DOHH2 (cell line): Measurements from ENCODE around the gene LRRC8D.

Source experiments
- EZH2phosphoT487 ChIP-seq: fragments of 200-600 bp; sonication (generic); IDR thresholded peaks from 2 replicates; pipeline ENCODE4 v1.6.1; 2017; ENCODE audit warnings: borderline replicate concordance, mild to moderate bottlenecking, antibody characterized with exemption, low read length, moderate library complexity, mixed read lengths
- TF ChIP-seq, protein P1 (sequence below): fragments of 200-600 bp; sonication (generic); IDR thresholded peaks from one replicate; pipeline ENCODE4 v1.5.1; 2014; ENCODE audit warnings: antibody characterized with exemption, mild to moderate bottlenecking, low read depth, low read length; ENCODE audit not compliant: poor library complexity, severe bottlenecking

DNA sequence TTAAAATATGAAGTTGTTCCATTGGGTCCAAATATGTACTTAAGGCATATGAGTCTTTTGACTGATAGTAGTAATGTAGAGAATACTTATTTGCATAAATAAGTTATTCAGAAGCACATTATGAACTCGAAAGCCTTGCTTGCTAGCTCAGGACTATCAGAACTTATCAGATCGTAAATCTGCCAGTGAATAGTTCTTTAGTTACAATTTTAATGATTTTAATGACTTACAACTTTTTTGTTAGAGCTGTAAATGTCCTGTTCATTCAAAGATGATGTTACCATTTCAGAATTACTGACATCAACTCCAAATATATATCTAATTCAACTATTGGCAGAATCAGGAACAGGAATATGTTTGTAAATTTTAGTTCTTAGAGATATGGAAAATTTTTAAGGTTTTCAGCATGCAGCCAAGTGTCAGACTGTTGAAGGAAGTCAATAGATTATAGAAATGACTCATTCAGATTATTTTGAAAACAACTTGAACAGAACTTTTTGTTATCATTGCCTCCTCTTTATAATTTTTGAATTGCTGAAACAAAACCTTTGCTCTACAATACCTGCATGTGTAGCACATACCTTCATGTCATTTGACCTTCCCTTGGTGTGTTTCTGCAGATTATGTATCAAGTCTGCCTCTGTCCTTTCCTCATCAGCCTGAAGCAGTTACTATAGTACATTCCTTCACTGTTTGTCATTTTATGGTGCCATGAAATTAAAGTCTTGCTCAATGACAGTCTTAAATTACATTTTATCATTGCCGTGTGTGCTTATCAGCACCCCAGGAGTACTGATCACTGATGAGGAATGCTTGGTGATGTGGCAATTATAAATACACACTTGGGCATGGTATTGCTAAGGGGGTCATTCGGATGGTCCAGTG is 44.9 kb downstream of the LRRC8D start:
- TF ChIP-seq, protein P1, sequence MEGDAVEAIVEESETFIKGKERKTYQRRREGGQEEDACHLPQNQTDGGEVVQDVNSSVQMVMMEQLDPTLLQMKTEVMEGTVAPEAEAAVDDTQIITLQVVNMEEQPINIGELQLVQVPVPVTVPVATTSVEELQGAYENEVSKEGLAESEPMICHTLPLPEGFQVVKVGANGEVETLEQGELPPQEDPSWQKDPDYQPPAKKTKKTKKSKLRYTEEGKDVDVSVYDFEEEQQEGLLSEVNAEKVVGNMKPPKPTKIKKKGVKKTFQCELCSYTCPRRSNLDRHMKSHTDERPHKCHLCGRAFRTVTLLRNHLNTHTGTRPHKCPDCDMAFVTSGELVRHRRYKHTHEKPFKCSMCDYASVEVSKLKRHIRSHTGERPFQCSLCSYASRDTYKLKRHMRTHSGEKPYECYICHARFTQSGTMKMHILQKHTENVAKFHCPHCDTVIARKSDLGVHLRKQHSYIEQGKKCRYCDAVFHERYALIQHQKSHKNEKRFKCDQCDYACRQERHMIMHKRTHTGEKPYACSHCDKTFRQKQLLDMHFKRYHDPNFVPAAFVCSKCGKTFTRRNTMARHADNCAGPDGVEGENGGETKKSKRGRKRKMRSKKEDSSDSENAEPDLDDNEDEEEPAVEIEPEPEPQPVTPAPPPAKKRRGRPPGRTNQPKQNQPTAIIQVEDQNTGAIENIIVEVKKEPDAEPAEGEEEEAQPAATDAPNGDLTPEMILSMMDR: no peak
- no peak for TF ChIP-seq EZH2phosphoT487
